Small intestine (tissue), 7 donors: ENCODE data around the gene ICAM1. TPM values are rescaled to one million over a fixed set of nuclear protein-coding genes. Genes with fewer than 3 reads are reported as not detected.

Experiments used
- DNase-seq, 2 donors: peaks; one replicate each; pipeline versions ENCODE4 v3.0.0 to v3.0.0-alpha.2; 2013
- FAIRE-seq: peaks from 2 replicates; lab custom pipeline; 2012; peaks lifted over from hg19 to GRCh38; lab: Jason Lieb, UNC
- H3K27ac ChIP-seq, 3 donors: one replicate each; pipeline ENCODE4 v1.5.1; 2013; ENCODE audit warnings: low read length in 2 of 3, mild to moderate bottlenecking in 2 of 3, control low read depth in 1 of 3, inconsistent platforms in 1 of 3, low read depth in 1 of 3, moderate library complexity in 1 of 3
- H3K27me3 ChIP-seq, 3 donors: one replicate each; pipeline ENCODE4 v1.6.1; 2013; ENCODE audit warnings: low read length in 3 of 3, inconsistent platforms in 1 of 3; ENCODE audit not compliant: control insufficient read depth in 3 of 3, insufficient read depth in 3 of 3
- H3K36me3 ChIP-seq, 3 donors: one replicate each; pipeline ENCODE4 v1.6.1; 2013; ENCODE audit warnings: low read length in 3 of 3, inconsistent platforms in 1 of 3, low read depth in 1 of 3, mild to moderate bottlenecking in 1 of 3, moderate library complexity in 1 of 3; ENCODE audit not compliant: control insufficient read depth in 3 of 3, insufficient read depth in 2 of 3
- H3K4me1 ChIP-seq, 3 donors: one replicate each; pipeline ENCODE4 v1.6.1; 2013; ENCODE audit warnings: low read length in 2 of 3, inconsistent platforms in 1 of 3, low read depth in 1 of 3, mild to moderate bottlenecking in 1 of 3, moderate library complexity in 1 of 3; ENCODE audit not compliant: control insufficient read depth in 3 of 3, insufficient read depth in 2 of 3
- H3K4me3 ChIP-seq, 3 donors: one replicate each; pipeline ENCODE4 v1.5.1; 2013; ENCODE audit warnings: low read length in 3 of 3, control low read depth in 1 of 3, inconsistent platforms in 1 of 3, low read depth in 1 of 3, mild to moderate bottlenecking in 1 of 3, moderate library complexity in 1 of 3
- H3K9me3 ChIP-seq, 2 donors: one replicate each; pipeline ENCODE4 v1.6.1; 2013; ENCODE audit warnings: low read depth in 1 of 2, low read length in 1 of 2; ENCODE audit not compliant: control insufficient read depth in 2 of 2, insufficient read depth in 1 of 2
- WGBS, 3 donors: extraction: QIAGEN DNeasy Blood & Tissue Kit; methylation state at CpG; one replicate each; pipeline ENCODE4 v1.1.7; 2013; 5-methylcytosine and 5-hydroxymethylcytosine counted together
- polyA plus RNA-seq, 4 donors: library from polyadenylated mRNA; stranded (reverse) in 3 of 4; unstranded in 1 of 4; fragments of 200-250 nt in 3 of 4; fragments of 120-200 nt in 1 of 4; gene quantifications; one replicate each; pipeline versions ENCODE4 v1.2.1 to v1.2.3, GENCODE V29; 2013
- donor health status: healthy with polysubstance abuse.
- donor health status: control.
- donor health status: control.
- donor health status: Bipolar disorder and iron deficiency.
- donor health status: healthy.

Gene ICAM1
- polyA plus RNA-seq, 4 donors: 1.6 to 18.2 (median 11.5) TPM

DNA sequence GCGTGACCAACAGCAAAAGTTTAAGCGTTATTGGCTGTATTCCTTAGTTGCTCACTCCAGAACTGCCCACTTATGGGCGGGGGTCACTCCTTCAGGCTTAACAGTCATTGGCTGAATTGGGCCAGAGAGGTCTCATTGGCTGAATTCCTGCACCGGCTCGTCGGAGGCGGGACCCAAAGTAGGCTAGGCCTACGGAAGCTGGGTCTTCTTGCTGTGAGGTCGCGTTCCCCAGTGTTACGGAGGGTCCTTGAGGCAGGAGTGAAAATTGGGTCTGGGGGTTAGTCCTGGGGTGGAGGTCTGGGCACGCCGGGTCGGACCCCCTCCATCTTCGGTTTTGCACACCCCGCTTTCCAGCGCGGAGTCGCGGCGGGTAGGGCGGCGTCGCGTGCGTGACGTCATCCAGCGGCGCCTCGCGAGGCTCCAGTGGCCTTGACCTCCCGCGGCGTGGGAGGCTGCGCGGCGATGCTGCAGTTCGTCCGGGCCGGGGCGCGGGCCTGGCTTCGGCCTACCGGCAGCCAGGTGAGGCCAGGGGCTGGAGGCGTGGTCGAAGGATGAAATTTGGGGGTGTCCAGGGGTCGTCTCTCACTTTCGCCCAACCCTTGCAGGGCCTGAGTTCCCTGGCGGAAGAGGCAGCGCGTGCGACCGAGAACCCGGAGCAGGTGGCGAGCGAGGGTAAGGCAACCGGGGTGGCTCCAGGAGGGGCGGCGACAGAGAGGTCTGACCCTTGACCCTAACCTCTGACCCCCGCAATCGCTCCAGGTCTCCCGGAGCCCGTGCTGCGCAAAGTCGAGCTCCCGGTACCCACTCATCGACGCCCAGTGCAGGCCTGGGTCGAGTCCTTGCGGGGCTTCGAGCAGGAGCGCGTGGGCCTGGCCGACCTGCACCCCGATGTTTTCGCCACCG, 18.9 kb upstream of the ICAM1 start, which contains the start of gene MRPL4:
Gene MRPL4, plus strand, starts transcription at position 423 of the 903 bp plus-strand sequence. Its CDS starts 40 bp downstream, at position 463.
- H3K4me3 ChIP-seq: peak within 1 kb of the TSS; percentile 33 to 86 (median 81)
- WGBS, 3 donors: 0 to 1% (median 0%) methylated on average over 58 to 77 of the region's 77 CpGs
- peaks cover 2 to 32% (median 4%) of the 10 kb centered on the region in 3 donors for H3K36me3 ChIP-seq
- no peaks in the 10 kb centered on the region for H3K4me1 ChIP-seq
- DNase-seq (peak; percentile 98 to 99), FAIRE-seq (peak; percentile 93)
- H3K9me3 ChIP-seq: no peaks in the 10 kb centered on the region
- H3K27ac ChIP-seq: peak within 1 kb of the TSS; percentile 46 to 62 (median 53)
- no peaks in the 10 kb centered on the region for H3K27me3 ChIP-seq

DNA sequence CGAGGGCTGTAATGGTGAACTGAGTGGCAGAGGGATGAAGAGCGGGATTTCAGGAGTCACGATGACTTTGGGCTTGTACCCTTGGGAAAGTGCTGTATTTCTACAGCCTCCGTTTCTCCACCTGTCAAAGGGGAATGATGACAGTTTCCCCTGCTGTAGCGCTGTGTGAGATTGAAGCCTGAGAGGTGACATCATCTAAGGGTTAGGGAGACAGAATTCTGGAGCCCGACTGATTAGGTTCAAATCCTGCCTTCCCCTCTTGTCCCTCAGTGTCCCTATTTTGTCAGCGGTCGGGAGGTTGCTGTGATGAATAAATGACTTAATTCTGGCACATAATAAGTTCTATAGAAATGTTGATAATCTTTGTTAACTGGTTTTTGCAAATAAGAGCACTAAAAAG, 18.2 kb upstream of the ICAM1 start:
- Histone ChIP-seq H3K4me1 (no peaks in the 10 kb centered on the region), H3K27me3 (no peaks in the 10 kb centered on the region), H3K9me3 (no peaks in the 10 kb centered on the region), H3K4me3 (peak overlapping the region; percentile 33 to 86 (median 81)), H3K36me3 (peaks cover 4 to 39% (median 5%) of the 10 kb centered on the region in 3 donors), H3K27ac (peak overlapping the region; percentile 46 to 62 (median 53))
- FAIRE-seq: no peak
- WGBS, 3 donors: 22 to 23% (median 22%) methylated on average over 6 to 8 of the region's 8 CpGs
- no peak for DNase-seq

DNA sequence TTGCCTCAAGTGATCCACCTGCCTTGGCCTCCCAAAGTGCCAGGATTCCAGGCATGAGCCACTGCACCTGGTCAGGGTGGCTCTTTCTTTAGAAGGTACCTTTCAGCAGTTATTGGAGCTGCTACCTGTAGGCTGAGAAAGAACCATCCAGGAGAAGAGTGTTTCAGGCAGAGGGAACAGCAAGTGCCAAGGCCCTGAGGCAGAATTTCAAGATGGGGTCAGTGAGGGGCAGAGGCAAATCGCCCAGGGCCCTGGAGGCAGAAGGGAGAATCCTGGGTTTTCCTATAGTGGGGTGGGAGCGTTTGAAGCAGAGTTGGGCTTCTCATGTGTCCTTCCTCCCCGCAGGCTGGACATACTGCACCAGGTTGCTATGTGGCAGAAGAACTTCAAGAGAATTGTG, 16.7 kb upstream of the ICAM1 start:
- H3K27me3 ChIP-seq: no peaks in the 10 kb centered on the region
- H3K4me1 ChIP-seq: no peaks in the 10 kb centered on the region
- FAIRE-seq: no peak
- H3K36me3 ChIP-seq: peaks cover 4 to 53% (median 8%) of the 10 kb centered on the region in 3 donors
- WGBS, 3 donors: 95 to 100% (median 96%) methylated on average over 3 of the region's 3 CpGs
- no peak for DNase-seq
- no peak overlapping the region for H3K4me3 ChIP-seq
- no peak overlapping the region for H3K27ac ChIP-seq
- no peaks in the 10 kb centered on the region for H3K9me3 ChIP-seq

DNA sequence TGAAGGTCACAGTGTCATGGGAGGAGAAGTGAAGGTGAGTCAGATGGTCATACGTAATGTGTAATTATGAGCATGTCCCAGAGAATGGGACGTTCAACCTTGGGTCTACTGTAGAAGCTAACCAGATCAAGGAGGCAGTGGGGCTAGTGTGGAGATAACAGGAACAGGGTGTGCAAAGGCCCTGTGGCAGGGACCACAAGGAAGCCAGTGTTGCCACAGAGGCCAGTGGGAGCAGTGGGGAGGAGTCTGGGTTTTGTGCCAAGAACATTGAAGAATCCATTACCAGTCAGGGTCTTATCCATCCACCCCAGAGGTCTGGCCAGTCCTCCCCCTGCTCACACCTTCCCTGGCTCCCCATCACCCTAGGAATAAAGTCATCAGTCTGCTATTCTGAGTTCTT, 15.6 kb upstream of the ICAM1 start:
- DNase-seq (no peak), FAIRE-seq (no peak)
- Histone ChIP-seq H3K27me3 (no peaks in the 10 kb centered on the region), H3K4me1 (no peaks in the 10 kb centered on the region), H3K9me3 (no peaks in the 10 kb centered on the region), H3K27ac (no peak overlapping the region), H3K4me3 (no peak overlapping the region), H3K36me3 (peaks cover 4 to 64% (median 8%) of the 10 kb centered on the region in 3 donors)
- WGBS, 3 donors: 71 to 91% (median 89%) methylated on average over 2 of the region's 2 CpGs

DNA sequence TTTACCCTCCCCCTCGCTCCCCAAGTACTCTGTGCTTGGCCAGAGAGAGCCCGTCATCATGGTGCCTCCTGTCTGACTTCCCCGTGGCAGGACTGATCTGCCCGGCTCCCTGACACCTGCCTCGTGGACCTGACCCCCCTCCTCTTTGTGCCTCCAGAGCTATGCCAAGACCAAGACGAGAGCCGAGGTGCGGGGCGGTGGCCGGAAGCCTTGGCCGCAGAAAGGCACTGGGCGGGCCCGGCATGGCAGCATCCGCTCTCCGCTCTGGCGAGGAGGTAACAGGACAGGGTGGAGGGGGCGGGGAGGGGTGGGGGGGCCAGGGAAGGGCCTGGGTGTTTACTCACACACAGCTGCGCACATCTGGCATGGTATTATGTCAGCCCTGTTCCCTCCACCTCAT, 14.4 kb upstream of the ICAM1 start:
- FAIRE-seq (no peak), DNase-seq (no peak)
- 86 to 90% (median 89%) methylated on average over 14 to 18 of the region's 18 CpGs for WGBS, 3 donors
- Histone ChIP-seq H3K4me3 (no peak overlapping the region), H3K36me3 (peaks cover 4 to 65% (median 8%) of the 10 kb centered on the region in 3 donors), H3K27me3 (no peaks in the 10 kb centered on the region), H3K9me3 (no peaks in the 10 kb centered on the region), H3K4me1 (no peaks in the 10 kb centered on the region), H3K27ac (no peak overlapping the region)

DNA sequence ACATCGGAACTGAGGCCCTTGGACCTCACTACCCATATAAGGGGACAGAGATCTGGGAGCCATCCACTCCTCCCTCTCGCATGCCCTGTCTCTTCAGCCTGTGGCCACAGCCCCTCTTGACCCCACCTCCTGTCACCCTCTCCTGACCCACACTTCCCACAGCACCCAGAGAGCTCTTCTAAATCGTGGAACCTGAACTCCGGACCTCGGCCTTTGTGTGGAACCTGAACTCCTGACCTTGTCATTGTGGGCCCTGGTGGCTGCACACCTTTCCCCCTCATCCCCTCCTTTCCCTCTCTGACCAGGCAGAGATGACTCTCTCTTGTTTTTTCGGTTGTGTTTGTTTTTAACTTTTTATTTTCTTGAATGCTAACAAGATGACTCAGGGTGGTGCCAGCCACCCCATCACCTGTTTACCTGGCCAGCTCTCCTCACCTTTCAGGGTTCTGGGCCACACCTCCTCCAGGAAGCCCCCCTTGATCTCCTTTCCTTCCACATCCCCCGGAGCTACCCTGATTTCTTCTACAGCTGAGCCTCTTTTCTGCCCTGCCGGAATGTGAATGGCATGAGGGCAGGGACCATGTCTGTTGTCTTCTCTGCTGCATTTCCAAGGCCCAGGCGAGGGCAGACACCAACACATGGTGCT, 13.8 kb upstream of the ICAM1 start:
- DNase-seq (no peak), FAIRE-seq (no peak)
- Histone ChIP-seq H3K27ac (peak overlapping the region in 1 of 3 donors; percentile 2), H3K9me3 (no peaks in the 10 kb centered on the region), H3K4me3 (no peak overlapping the region), H3K36me3 (peaks cover 4 to 65% (median 8%) of the 10 kb centered on the region in 3 donors), H3K4me1 (no peaks in the 10 kb centered on the region), H3K27me3 (no peaks in the 10 kb centered on the region)
- WGBS, 3 donors: 68 to 83% (median 81%) methylated on average over 8 to 9 of the region's 9 CpGs

DNA sequence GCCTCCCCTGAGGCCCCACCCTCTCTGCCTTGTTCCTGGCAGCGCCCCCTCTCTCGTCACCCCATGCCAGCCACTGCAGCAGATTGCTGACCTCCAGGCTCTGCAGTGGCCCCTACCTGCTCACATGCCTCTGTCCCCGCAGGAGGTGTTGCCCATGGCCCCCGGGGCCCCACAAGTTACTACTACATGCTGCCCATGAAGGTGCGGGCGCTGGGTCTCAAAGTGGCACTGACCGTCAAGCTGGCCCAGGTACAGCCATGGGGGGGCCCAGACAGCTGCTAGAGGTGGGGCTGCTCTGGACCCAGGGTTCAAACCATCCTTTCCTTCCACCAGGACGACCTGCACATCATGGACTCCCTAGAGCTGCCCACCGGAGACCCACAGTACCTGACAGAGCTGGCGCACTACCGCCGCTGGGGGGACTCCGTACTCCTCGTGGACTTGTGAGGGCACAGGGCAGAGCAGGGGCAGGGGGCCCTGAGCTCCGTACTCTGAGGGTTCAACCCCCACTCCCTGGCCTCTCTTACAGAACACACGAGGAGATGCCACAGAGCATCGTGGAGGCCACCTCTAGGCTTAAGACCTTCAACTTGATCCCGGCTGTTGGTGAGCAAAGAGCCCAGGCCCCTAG, 12.7 kb upstream of the ICAM1 start:
- peaks cover 4 to 65% (median 8%) of the 10 kb centered on the region in 3 donors for H3K36me3 ChIP-seq
- no peak for DNase-seq

More for the DNA sequence above, 12.7 kb upstream of the ICAM1 start:
- 96 to 97% (median 96%) methylated on average over 15 to 18 of the region's 18 CpGs for WGBS, 3 donors
- no peak for FAIRE-seq
- Histone ChIP-seq H3K9me3 (no peaks in the 10 kb centered on the region), H3K4me1 (no peaks in the 10 kb centered on the region), H3K27me3 (no peaks in the 10 kb centered on the region), H3K4me3 (no peak overlapping the region), H3K27ac (no peak overlapping the region)
